Measurements from ENCODE around the gene TENM4.

- TF ChIP-seq POLR2A (IDR thresholded peaks at IDR 0.05) (no peak), CTCF (IDR thresholded peaks at IDR 0.05) (no peak)
Observed at GRCh38 chr11:78654071-78654470, 786.8 kb downstream of the TENM4 start.
